ENCODE results near the gene PEX26. TPM values are rescaled to one million over a fixed set of nuclear protein-coding genes. Genes with fewer than 3 reads are reported as not detected.

Gene PEX26
- total and polyA plus RNA-seq, 2 donors (not counting 1 experiment from before 2014, with no cell fraction given), result 13.2 to 14.5 TPM

DNA sequence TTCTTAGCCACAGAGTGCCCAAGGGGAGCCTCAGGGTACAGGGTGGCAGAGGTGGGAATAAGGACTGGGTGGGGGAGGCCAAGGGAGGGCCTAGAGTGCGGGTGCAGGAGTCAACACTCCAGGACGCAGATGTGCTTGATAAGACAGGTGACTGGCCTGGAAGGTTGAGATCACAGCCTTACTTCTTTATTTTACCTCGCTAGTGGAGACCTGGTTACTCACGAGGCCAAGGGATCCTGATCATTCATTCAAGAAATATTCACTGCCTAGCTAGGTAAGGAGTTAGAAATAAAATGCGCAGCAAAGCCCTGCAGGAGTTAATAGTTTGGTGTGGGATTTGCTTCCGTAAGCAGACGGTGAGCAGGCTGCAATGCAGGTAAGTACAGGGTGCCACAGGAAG, 13.2 kb upstream of the PEX26 start:
- Histone ChIP-seq H3K36me3 (ENCODE audit: control insufficient read depth, insufficient read depth, low read length) (no peaks in the 10 kb centered on the region), H3K4me1 (ENCODE audit: control insufficient read depth, extremely low read depth, insufficient read depth, low read length) (peaks cover 5% of the 10 kb centered on the region), H3K9ac (ENCODE audit: insufficient read depth, low read length) (no peak overlapping the region), H4K20me1 (ENCODE audit: control insufficient read depth, extremely low read depth, insufficient read depth, low read length) (no peaks in the 10 kb centered on the region), H3K9me3 (ENCODE audit: control insufficient read depth, insufficient read depth, low read depth, low read length) (no peaks in the 10 kb centered on the region), H3K4me3 (replicated peaks in 1 of 4; ENCODE audit: control extremely low read depth in 1 of 4, insufficient read depth in 1 of 4, low read depth in 3 of 4, low read length in 4 of 4) (no peak overlapping the region), H2AFZ (ENCODE audit: low read length) (no peak overlapping the region), H3K79me2 (ENCODE audit: control insufficient read depth, insufficient read depth, low read length) (no peaks in the 10 kb centered on the region), H3K27me3 (ENCODE audit: control insufficient read depth, insufficient read depth, low read length) (peaks cover 5% of the 10 kb centered on the region), H3K4me2 (ENCODE audit: extremely low read depth, insufficient read depth, low read length) (no peak overlapping the region), H3K27ac (ENCODE audit: insufficient read depth, low read length) (no peak overlapping the region)
- no peak for TF ChIP-seq EZH2 (IDR thresholded peaks at IDR 0.05; ENCODE audit: low read length, missing control alignments)
- TF ChIP-seq, protein P1, sequence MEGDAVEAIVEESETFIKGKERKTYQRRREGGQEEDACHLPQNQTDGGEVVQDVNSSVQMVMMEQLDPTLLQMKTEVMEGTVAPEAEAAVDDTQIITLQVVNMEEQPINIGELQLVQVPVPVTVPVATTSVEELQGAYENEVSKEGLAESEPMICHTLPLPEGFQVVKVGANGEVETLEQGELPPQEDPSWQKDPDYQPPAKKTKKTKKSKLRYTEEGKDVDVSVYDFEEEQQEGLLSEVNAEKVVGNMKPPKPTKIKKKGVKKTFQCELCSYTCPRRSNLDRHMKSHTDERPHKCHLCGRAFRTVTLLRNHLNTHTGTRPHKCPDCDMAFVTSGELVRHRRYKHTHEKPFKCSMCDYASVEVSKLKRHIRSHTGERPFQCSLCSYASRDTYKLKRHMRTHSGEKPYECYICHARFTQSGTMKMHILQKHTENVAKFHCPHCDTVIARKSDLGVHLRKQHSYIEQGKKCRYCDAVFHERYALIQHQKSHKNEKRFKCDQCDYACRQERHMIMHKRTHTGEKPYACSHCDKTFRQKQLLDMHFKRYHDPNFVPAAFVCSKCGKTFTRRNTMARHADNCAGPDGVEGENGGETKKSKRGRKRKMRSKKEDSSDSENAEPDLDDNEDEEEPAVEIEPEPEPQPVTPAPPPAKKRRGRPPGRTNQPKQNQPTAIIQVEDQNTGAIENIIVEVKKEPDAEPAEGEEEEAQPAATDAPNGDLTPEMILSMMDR (conservative IDR thresholded peaks at IDR 0.05 in 1 of 2, IDR thresholded peaks at IDR 0.05 in 1 of 2; ENCODE audit: low read depth in 1 of 2, low read length in 2 of 2), result no peak
- DNase-seq (ENCODE audit: low read depth in 2 of 2), result no peak

DNA sequence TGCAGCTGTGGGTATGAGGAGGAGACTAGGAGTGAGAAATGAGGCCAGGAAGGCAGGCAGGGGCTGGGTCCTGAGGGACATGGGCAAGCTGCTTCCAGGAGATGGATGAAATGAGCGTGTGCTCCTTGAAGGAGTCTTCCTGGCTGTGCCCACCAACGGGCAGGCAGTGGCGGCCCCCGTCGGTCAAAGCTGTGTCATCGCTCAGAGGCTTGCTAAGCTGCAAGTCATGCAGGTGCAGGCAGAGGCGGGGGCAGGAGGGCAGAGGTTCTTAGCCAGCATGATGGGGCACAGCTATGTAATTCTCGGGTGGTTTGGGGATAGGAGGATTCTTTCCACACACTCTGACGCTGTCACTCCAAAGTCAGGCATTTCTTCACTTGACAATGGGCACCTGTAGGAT, 12.5 kb upstream of the PEX26 start:
- no peak overlapping the region for H3K4me3 ChIP-seq (replicated peaks in 1 of 4; ENCODE audit: control extremely low read depth in 1 of 4, insufficient read depth in 1 of 4, low read depth in 3 of 4, low read length in 4 of 4)
- no peaks in the 10 kb centered on the region for H3K9me3 ChIP-seq (ENCODE audit: control insufficient read depth, insufficient read depth, low read depth, low read length)
- no peak overlapping the region for H3K27ac ChIP-seq (ENCODE audit: insufficient read depth, low read length)
- DNase-seq (ENCODE audit: low read depth in 2 of 2), result no peak
- peaks cover 5% of the 10 kb centered on the region for H3K27me3 ChIP-seq (ENCODE audit: control insufficient read depth, insufficient read depth, low read length)
- no peak overlapping the region for H3K4me2 ChIP-seq (ENCODE audit: extremely low read depth, insufficient read depth, low read length)
- no peaks in the 10 kb centered on the region for H3K79me2 ChIP-seq (ENCODE audit: control insufficient read depth, insufficient read depth, low read length)
- TF ChIP-seq EZH2 (IDR thresholded peaks at IDR 0.05; ENCODE audit: low read length, missing control alignments), result no peak
- TF ChIP-seq, protein P1 (conservative IDR thresholded peaks at IDR 0.05 in 1 of 2, IDR thresholded peaks at IDR 0.05 in 1 of 2; ENCODE audit: low read depth in 1 of 2, low read length in 2 of 2), result no peak
- H3K4me1 ChIP-seq (ENCODE audit: control insufficient read depth, extremely low read depth, insufficient read depth, low read length), result peaks cover 5% of the 10 kb centered on the region
- H4K20me1 ChIP-seq (ENCODE audit: control insufficient read depth, extremely low read depth, insufficient read depth, low read length), result no peaks in the 10 kb centered on the region
- no peaks in the 10 kb centered on the region for H3K36me3 ChIP-seq (ENCODE audit: control insufficient read depth, insufficient read depth, low read length)
- no peak overlapping the region for H3K9ac ChIP-seq (ENCODE audit: insufficient read depth, low read length)
- no peak overlapping the region for H2AFZ ChIP-seq (ENCODE audit: low read length)

DNA sequence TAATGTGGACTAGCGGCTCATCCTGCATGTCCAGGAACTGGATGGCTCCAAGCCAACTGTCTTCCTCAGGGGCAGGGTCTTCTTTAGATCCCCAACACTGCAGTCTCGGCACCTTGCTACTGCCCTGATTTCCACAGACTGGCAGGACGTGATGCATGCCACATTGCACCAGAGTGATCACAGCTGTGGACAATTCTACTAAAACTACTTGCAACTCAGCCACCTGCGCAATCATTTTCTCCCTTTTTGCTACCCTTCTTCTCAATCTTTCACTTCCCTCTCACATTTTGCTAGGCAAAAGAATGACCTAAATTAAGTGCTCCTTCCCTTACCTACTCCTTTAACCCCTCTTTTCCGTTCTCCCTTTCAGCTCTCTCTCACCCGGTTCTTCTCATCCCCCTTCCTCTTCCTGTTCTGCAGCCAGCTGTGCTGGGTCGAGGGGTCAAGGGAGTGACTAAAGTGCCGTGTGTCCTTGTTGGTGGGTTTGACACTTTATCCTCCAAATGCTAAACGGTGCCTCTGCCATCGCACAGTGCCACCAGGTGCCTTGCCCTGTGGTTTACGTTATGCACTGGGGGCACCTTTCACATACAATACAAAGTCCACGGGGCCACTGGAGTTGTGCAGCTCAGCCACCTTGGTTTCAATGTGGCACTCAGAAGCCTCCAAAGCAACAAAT, 11.5 kb upstream of the PEX26 start:
- Histone ChIP-seq H3K4me3 (replicated peaks in 1 of 4; ENCODE audit: control extremely low read depth in 1 of 4, insufficient read depth in 1 of 4, low read depth in 3 of 4, low read length in 4 of 4) (no peak overlapping the region), H3K9ac (ENCODE audit: insufficient read depth, low read length) (no peak overlapping the region), H3K4me1 (ENCODE audit: control insufficient read depth, extremely low read depth, insufficient read depth, low read length) (no peaks in the 10 kb centered on the region), H3K27ac (ENCODE audit: insufficient read depth, low read length) (no peak overlapping the region), H2AFZ (ENCODE audit: low read length) (no peak overlapping the region), H3K79me2 (ENCODE audit: control insufficient read depth, insufficient read depth, low read length) (no peaks in the 10 kb centered on the region), H3K36me3 (ENCODE audit: control insufficient read depth, insufficient read depth, low read length) (no peaks in the 10 kb centered on the region), H3K4me2 (ENCODE audit: extremely low read depth, insufficient read depth, low read length) (no peak overlapping the region), H3K9me3 (ENCODE audit: control insufficient read depth, insufficient read depth, low read depth, low read length) (no peaks in the 10 kb centered on the region), H4K20me1 (ENCODE audit: control insufficient read depth, extremely low read depth, insufficient read depth, low read length) (no peaks in the 10 kb centered on the region), H3K27me3 (ENCODE audit: control insufficient read depth, insufficient read depth, low read length) (peaks cover 5% of the 10 kb centered on the region)
- TF ChIP-seq, protein P1 (conservative IDR thresholded peaks at IDR 0.05 in 1 of 2, IDR thresholded peaks at IDR 0.05 in 1 of 2; ENCODE audit: low read depth in 1 of 2, low read length in 2 of 2), result no peak
- no peak for TF ChIP-seq EZH2 (IDR thresholded peaks at IDR 0.05; ENCODE audit: low read length, missing control alignments)
- DNase-seq (ENCODE audit: low read depth in 2 of 2), result no peak
